ENCODE results near the gene MAGI3. TPM values are rescaled to one million over a fixed set of nuclear protein-coding genes. Genes with fewer than 3 reads are reported as not detected.

MAGI3 gene
- total RNA-seq, 4 donors from 2014 or later = 2.8 to 4.1 (median 4.0) TPM

DNA sequence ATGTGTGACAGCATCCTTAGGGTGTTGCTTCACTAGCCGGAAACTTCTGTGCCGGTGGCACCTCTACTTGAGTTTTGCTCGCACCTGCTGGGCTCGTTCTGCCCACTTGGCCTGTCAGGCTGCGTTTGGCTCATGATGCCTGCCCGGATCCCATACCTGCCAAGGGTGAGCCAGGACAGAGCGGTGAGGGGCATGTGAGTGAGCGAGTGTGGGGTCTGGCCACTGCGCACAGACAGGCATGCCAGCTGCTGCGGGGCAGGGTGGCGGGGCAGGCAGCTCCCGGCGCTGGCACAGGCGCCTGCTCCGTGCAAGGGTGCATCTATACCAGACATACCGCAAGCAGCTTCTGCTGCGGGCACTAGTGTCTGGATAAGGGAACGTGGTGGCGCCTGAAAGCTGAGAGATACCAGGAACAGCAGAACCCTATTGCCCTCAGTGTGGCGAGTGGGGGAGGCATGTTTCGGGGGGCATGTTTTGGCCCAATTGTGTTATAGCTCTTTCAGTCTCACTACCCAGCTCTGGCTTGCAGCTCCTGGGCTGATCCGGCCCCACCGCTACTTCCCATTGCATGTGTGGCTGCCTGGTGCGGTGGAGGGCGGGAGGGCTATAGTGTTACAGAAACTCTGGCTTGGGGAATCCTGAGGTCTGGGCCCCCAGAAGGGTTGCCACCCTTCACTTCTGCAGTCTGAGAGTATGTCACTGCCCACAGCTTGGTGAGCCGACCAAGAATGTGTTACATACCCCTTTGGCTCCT, 32.2 kb downstream of the MAGI3 start:
- ATAC-seq (no peak), DNase-seq (no peak)
- in situ Hi-C loops (cut with MboI; ENCODE audit: low sequenced_read_pairs in 4 of 4) = no loop called here
- intact Hi-C loops (cut with DNase I; ENCODE audit: low total_unique reads) = no loop called here
- no peaks in the 10 kb centered on the region for H3K4me1 ChIP-seq
- no peak overlapping the region for H3K4me3 ChIP-seq
- TF ChIP-seq POLR2A (IDR thresholded peaks at IDR 0.05) = no peak
- TF ChIP-seq, protein P1, sequence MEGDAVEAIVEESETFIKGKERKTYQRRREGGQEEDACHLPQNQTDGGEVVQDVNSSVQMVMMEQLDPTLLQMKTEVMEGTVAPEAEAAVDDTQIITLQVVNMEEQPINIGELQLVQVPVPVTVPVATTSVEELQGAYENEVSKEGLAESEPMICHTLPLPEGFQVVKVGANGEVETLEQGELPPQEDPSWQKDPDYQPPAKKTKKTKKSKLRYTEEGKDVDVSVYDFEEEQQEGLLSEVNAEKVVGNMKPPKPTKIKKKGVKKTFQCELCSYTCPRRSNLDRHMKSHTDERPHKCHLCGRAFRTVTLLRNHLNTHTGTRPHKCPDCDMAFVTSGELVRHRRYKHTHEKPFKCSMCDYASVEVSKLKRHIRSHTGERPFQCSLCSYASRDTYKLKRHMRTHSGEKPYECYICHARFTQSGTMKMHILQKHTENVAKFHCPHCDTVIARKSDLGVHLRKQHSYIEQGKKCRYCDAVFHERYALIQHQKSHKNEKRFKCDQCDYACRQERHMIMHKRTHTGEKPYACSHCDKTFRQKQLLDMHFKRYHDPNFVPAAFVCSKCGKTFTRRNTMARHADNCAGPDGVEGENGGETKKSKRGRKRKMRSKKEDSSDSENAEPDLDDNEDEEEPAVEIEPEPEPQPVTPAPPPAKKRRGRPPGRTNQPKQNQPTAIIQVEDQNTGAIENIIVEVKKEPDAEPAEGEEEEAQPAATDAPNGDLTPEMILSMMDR (IDR thresholded peaks at IDR 0.05 in 4 of 5, conservative IDR thresholded peaks at IDR 0.05 in 1 of 5) = no peak
- H3K9me3 ChIP-seq = peaks cover 0 to 4% (median 0%) of the 10 kb centered on the region in 3 donors
- no peak overlapping the region for H3K27ac ChIP-seq
- no peaks in the 10 kb centered on the region for H3K36me3 ChIP-seq
- H3K27me3 ChIP-seq = no peaks in the 10 kb centered on the region

DNA sequence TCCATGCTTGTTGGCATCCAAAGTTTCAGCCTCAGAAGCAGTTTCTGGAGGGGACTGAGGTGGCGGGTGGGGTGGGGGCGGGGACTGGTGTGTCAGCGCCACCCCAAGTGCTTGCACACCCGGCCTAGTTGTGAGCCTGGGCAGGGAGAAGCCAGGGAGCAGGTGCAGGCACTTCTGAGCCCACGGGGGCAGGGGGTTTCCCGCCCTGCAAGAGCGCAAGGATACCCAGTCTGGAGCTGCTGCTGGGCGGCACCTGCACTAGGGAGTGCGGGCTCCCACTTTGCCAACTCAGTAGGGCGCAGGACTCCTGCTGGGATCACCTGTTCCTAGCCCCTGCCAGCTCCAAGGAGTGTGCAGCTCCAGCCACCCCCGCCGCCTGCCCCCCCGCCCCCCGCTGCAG, 33.5 kb downstream of the MAGI3 start:
- no peak overlapping the region for H3K27ac ChIP-seq
- intact Hi-C loops (cut with DNase I; ENCODE audit: low total_unique reads) (no loop called here), in situ Hi-C loops (cut with MboI; ENCODE audit: low sequenced_read_pairs in 4 of 4) (no loop called here)
- ATAC-seq = no peak
- no peaks in the 10 kb centered on the region for H3K27me3 ChIP-seq
- no peak for DNase-seq
- TF ChIP-seq, protein P1 (IDR thresholded peaks at IDR 0.05 in 4 of 5, conservative IDR thresholded peaks at IDR 0.05 in 1 of 5) = no peak
- TF ChIP-seq POLR2A (IDR thresholded peaks at IDR 0.05) = no peak
- no peak overlapping the region for H3K4me3 ChIP-seq
- H3K36me3 ChIP-seq = no peaks in the 10 kb centered on the region
- H3K4me1 ChIP-seq = no peaks in the 10 kb centered on the region
- peaks cover 0 to 4% (median 0%) of the 10 kb centered on the region in 3 donors for H3K9me3 ChIP-seq

DNA sequence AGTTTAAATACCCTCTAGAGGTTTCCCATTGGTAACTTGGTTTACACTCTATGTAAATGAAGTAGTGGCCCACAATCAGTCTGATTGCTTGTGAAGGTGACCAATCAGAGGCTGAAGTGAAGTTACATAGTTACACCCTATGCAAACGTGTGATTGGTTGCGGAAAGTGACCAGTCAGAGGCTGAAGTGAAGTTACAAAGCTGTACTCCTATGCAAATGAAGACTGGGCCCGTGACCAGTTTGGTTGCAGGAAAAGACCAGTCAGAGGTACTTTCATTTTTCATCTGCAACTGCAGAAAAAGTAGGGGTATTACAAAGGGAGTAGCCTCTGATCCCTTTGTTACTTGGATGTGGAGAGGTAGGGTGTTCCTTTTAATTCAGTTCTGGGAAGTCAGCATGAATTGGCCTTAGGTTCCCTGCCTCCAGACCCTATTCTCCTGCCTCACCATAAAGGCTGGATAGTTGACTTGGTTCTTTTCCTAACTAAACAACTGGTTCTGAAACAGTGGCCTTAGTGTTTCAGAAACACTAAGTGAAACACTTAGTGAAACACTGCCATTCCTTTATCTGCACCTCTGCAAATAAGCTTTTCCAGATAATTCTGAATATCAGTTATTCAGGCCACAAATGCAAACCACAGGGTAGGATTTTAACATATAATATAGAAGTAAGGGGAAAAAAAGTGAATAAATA, 39.3 kb downstream of the MAGI3 start:
- H3K36me3 ChIP-seq = no peaks in the 10 kb centered on the region
- no peaks in the 10 kb centered on the region for H3K27me3 ChIP-seq
- no peak for ATAC-seq
- H3K9me3 ChIP-seq = no peaks in the 10 kb centered on the region
- TF ChIP-seq, protein P1 (IDR thresholded peaks at IDR 0.05 in 4 of 5, conservative IDR thresholded peaks at IDR 0.05 in 1 of 5) = no peak
- no peak for TF ChIP-seq POLR2A (IDR thresholded peaks at IDR 0.05)
- H3K4me3 ChIP-seq = no peak overlapping the region
- H3K27ac ChIP-seq = no peak overlapping the region
- DNase-seq = no peak
- H3K4me1 ChIP-seq = no peaks in the 10 kb centered on the region
- intact Hi-C loops (cut with DNase I; ENCODE audit: low total_unique reads) = no loop called here
- in situ Hi-C loops (cut with MboI; ENCODE audit: low sequenced_read_pairs in 4 of 4) = no loop called here

DNA sequence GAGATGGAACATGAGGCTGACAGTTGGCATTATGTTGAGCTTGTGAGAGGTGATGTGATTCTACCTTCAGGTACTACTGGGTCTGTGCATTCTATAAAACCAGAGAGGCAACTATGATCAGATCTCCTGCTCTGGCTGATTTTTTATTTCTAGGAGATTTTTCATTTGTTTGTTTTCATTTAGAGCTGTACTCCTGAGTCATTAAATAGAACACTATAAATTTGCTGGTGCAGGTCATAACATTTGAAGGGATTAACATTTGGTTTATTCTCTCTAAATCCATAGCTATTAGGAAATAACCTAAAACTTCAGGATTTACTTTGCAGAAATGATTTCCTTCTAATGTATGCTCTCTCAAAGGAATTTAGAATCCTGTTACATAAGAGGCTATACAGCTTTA, 42.9 kb downstream of the MAGI3 start:
- Histone ChIP-seq H3K36me3 (no peaks in the 10 kb centered on the region), H3K27ac (no peak overlapping the region), H3K4me1 (no peaks in the 10 kb centered on the region), H3K27me3 (no peaks in the 10 kb centered on the region), H3K4me3 (no peak overlapping the region), H3K9me3 (no peaks in the 10 kb centered on the region)
- intact Hi-C loops (cut with DNase I; ENCODE audit: low total_unique reads) = no loop called here
- no peak for DNase-seq
- no peak for ATAC-seq
- no peak for TF ChIP-seq POLR2A (IDR thresholded peaks at IDR 0.05)
- TF ChIP-seq, protein P1 (IDR thresholded peaks at IDR 0.05 in 4 of 5, conservative IDR thresholded peaks at IDR 0.05 in 1 of 5) = no peak
- in situ Hi-C loops (cut with MboI; ENCODE audit: low sequenced_read_pairs in 4 of 4) = no loop called here
